OCI-LY7 (cell line): ENCODE results near the gene VPS26B. TPM values are rescaled to one million over a fixed set of nuclear protein-coding genes. Genes with fewer than 3 reads are reported as not detected.

Experiments
- BruUV-seq: library from RNA; stranded (reverse); fragments of 400-500 nt; replicated peaks from 2 replicates; lab custom pipeline; 2021; lab: Mats Ljungman, UMichigan
- CTCF ChIA-PET: fragments of 300-600 bp; sonication (Branson Sonifier 250); formaldehyde crosslinking; loops from one replicate; lab custom pipeline; 2022; ENCODE audit warnings: antibody characterized with exemption; ENCODE audit not compliant: unreplicated experiment; lab: Charles Lee
- POLR2A ChIA-PET: fragments of 300-600 bp; sonication (Branson Sonifier 250); formaldehyde crosslinking; loops from one replicate; lab custom pipeline; 2022; ENCODE audit warnings: antibody characterized with exemption; lab: Charles Lee
- DNase-seq: peaks from one replicate; pipeline ENCODE4 v3.0.0-alpha.2; 2015; ENCODE audit warnings: low spot score
- H2AFZ ChIP-seq: fragments of 200-600 bp; sonication (generic), shearing (Covaris generic); 2 replicates; pipeline ENCODE4 v1.6.1; 2014; ENCODE audit warnings: mild to moderate bottlenecking, antibody characterized with exemption, low read length, moderate library complexity
- H3K27ac ChIP-seq: fragments of 200-600 bp; sonication (generic); 2 replicates; pipeline ENCODE4 v1.5.1; 2014; ENCODE audit warnings: mixed run types, low read depth, mild to moderate bottlenecking, moderate library complexity, low read length, inconsistent platforms; ENCODE audit not compliant: poor library complexity, severe bottlenecking
- H3K36me3 ChIP-seq: fragments of 200-600 bp; sonication (generic); 2 replicates; pipeline ENCODE4 v1.6.1; 2014; ENCODE audit warnings: mild to moderate bottlenecking, antibody characterized with exemption, low read length, moderate library complexity, mixed read lengths; ENCODE audit not compliant: insufficient read depth
- H3K4me1 ChIP-seq: fragments of 200-600 bp; sonication (generic); 2 replicates; pipeline ENCODE4 v1.5.1; 2014; ENCODE audit warnings: mild to moderate bottlenecking, low read length; ENCODE audit not compliant: insufficient read depth, poor library complexity, severe bottlenecking
- H3K4me2 ChIP-seq: fragments of 200-600 bp; sonication (generic); 2 replicates; pipeline ENCODE4 v1.6.1; 2014; ENCODE audit warnings: mild to moderate bottlenecking, low read length
- H3K4me3 ChIP-seq: fragments of 200-600 bp; sonication (generic); 2 replicates; pipeline ENCODE4 v1.5.1; 2014; ENCODE audit warnings: mild to moderate bottlenecking, low read depth, low read length; ENCODE audit not compliant: poor library complexity, severe bottlenecking
- H3K79me2 ChIP-seq: fragments of 200-600 bp; sonication (generic); 2 replicates; pipeline ENCODE4 v1.6.1; 2016; ENCODE audit warnings: low read depth, mild to moderate bottlenecking, low read length, moderate library complexity, mixed read lengths; ENCODE audit not compliant: insufficient read depth
- H3K9me2 ChIP-seq: fragments of 200-600 bp; sonication (generic); 2 replicates; pipeline ENCODE4 v1.6.1; 2016; ENCODE audit warnings: mild to moderate bottlenecking, low read length, mixed read lengths; ENCODE audit not compliant: insufficient read depth
- H3K9me3 ChIP-seq: fragments of 200-600 bp; sonication (generic); 2 replicates; pipeline ENCODE4 v1.6.1; 2014; ENCODE audit warnings: mild to moderate bottlenecking, mixed run types, low read length, mixed read lengths
- H4K20me1 ChIP-seq: fragments of 200-600 bp; sonication (generic); 2 replicates; pipeline ENCODE4 v1.6.1; 2014; ENCODE audit warnings: mild to moderate bottlenecking, antibody characterized with exemption, low read length, moderate library complexity, mixed read lengths; ENCODE audit not compliant: insufficient read depth
- EZH2phosphoT487 ChIP-seq: fragments of 200-600 bp; sonication (generic); IDR thresholded peaks from 2 replicates; pipeline ENCODE4 v1.6.1; 2018; ENCODE audit warnings: low read depth, borderline replicate concordance, mild to moderate bottlenecking, mixed run types, antibody characterized with exemption, low read length, moderate library complexity, mixed read lengths
- intact Hi-C: fragments of 100-400 bp; cut with micrococcal nuclease; formaldehyde crosslinking; loops from one replicate; pipeline ENCODE4 v1.10.0; 2022; ENCODE audit not compliant: unreplicated experiment
- total RNA-seq, 2 experiments: library from RNA; depleted of rRNA in 1 of 2; stranded (reverse); fragments of >200 nt in 1 of 2; shearing (Covaris generic) in 1 of 2; gene quantifications; 2 replicates each; pipeline ENCODE4 v1.2.3, GENCODE V29; 2014 to 2022
- TF ChIP-seq, protein P1 (sequence below): fragments of 200-600 bp; sonication (generic); conservative IDR thresholded peaks from 2 replicates; pipeline ENCODE4 v1.5.1; 2014; ENCODE audit warnings: mild to moderate bottlenecking, antibody characterized with exemption, low read length, moderate library complexity, mixed read lengths

The VPS26B gene
- total RNA-seq, 2 experiments from 2014 or later, result 24.9 to 25.1 TPM

DNA sequence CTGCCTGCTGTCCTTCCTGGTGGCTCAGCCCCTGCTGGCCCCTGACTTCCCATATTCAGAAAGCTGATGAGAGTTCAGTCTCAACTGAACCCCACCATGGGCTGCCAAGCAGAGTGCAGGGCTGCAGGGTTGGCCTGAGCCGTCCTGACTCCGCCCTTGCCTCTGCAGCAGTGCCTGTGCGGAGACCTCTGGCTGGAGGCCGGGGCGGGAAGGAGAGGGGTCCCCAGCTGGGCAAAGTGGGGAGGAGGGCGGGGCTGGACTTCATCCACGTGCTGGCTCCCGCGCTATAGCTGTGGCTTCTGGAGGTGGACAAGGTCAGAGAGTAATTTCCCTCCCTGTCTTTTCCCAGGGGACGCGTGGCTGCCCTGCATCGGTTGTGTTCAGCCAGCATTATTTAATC is 65.3 kb downstream of the VPS26B start:
- no peaks in the 10 kb centered on the region for H3K9me2 ChIP-seq
- no peak for DNase-seq
- no peak overlapping the region for H2AFZ ChIP-seq
- no peaks in the 10 kb centered on the region for H4K20me1 ChIP-seq
- BruUV-seq, result no TSS peak
- no peaks in the 10 kb centered on the region for H3K36me3 ChIP-seq
- CTCF ChIA-PET, result no interaction called here
- TF ChIP-seq, protein P1, sequence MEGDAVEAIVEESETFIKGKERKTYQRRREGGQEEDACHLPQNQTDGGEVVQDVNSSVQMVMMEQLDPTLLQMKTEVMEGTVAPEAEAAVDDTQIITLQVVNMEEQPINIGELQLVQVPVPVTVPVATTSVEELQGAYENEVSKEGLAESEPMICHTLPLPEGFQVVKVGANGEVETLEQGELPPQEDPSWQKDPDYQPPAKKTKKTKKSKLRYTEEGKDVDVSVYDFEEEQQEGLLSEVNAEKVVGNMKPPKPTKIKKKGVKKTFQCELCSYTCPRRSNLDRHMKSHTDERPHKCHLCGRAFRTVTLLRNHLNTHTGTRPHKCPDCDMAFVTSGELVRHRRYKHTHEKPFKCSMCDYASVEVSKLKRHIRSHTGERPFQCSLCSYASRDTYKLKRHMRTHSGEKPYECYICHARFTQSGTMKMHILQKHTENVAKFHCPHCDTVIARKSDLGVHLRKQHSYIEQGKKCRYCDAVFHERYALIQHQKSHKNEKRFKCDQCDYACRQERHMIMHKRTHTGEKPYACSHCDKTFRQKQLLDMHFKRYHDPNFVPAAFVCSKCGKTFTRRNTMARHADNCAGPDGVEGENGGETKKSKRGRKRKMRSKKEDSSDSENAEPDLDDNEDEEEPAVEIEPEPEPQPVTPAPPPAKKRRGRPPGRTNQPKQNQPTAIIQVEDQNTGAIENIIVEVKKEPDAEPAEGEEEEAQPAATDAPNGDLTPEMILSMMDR, result no peak
- TF ChIP-seq EZH2phosphoT487, result no peak
- H3K4me2 ChIP-seq, result no peak overlapping the region
- no peaks in the 10 kb centered on the region for H3K4me1 ChIP-seq
- H3K79me2 ChIP-seq, result no peaks in the 10 kb centered on the region
- no peak overlapping the region for H3K4me3 ChIP-seq
- no peaks in the 10 kb centered on the region for H3K9me3 ChIP-seq
- H3K27ac ChIP-seq, result no peak overlapping the region
- POLR2A ChIA-PET, result interaction anchor here (0.7 kb wide), 1 partner anchor 1178 kb away, joined by 4 read pairs; no protein-coding TSS in a partner anchor
- intact Hi-C loops, result no loop called here

DNA sequence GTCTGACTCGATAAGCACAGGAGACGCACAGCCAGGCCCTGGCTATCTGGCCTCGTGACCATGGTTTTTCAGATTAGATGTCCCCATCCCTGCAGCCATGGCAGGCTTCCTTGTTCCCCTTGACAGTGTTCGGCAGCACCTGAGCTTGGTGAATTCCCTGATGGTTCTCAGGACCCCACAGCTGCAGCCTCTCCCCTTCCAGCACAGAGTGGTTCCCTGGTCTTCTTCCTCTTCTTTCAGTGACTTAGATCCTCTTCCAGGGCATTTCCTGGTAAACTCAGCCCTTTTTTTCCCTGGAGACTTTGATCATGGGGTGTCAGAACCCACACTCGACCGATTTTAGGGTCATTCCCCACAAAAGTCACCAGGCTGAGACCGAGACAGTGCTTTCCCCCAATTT is 66.2 kb downstream of the VPS26B start:
- no TSS peak for BruUV-seq
- ChIA-PET CTCF (no interaction called here), POLR2A (no interaction called here)
- H3K36me3 ChIP-seq, result no peaks in the 10 kb centered on the region
- H2AFZ ChIP-seq, result no peak overlapping the region
- intact Hi-C loops, result no loop called here
- TF ChIP-seq, protein P1, result no peak
- TF ChIP-seq EZH2phosphoT487, result no peak
- no peaks in the 10 kb centered on the region for H3K79me2 ChIP-seq
- H3K4me1 ChIP-seq, result no peaks in the 10 kb centered on the region
- no peaks in the 10 kb centered on the region for H3K9me2 ChIP-seq
- H3K9me3 ChIP-seq, result no peaks in the 10 kb centered on the region
- H4K20me1 ChIP-seq, result no peaks in the 10 kb centered on the region
- H3K4me3 ChIP-seq, result no peak overlapping the region
- no peak overlapping the region for H3K4me2 ChIP-seq
- H3K27ac ChIP-seq, result no peak overlapping the region
- DNase-seq, result no peak

DNA sequence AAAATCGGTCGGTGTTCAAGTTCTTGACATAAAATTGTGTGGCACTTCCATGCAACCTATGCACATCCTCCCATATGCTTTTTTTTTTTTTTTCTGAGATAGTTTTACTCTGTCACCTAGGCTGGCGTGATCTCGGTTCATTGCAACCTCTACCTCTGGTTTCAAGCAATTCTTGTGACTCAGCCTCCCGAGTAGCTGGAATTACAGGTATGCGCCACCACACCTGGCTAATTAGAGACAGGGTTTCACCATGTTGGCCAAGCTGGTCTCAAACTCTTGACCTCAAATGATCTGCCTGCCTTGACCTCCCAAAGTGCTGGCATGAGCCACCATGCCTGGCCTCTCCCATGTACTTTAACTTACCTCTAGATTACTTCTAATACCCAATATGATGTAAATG is 66.7 kb downstream of the VPS26B start:
- Histone ChIP-seq H3K27ac (no peak overlapping the region), H3K79me2 (no peaks in the 10 kb centered on the region), H2AFZ (no peak overlapping the region), H3K36me3 (no peaks in the 10 kb centered on the region), H3K9me3 (no peaks in the 10 kb centered on the region), H3K4me3 (no peak overlapping the region), H3K4me1 (no peaks in the 10 kb centered on the region), H3K9me2 (no peaks in the 10 kb centered on the region), H4K20me1 (no peaks in the 10 kb centered on the region), H3K4me2 (no peak overlapping the region)
- DNase-seq, result no peak
- ChIA-PET POLR2A (interaction anchor here (0.6 to 0.7 kb wide), 3 partner anchors 19 to 301 kb away, joined by 3 to 5 read pairs (median 4); no protein-coding TSS in a partner anchor), CTCF (no interaction called here)
- intact Hi-C loops, result no loop called here
- TF ChIP-seq, protein P1, result no peak
- no peak for TF ChIP-seq EZH2phosphoT487
- BruUV-seq, result no TSS peak
